Measurements from ENCODE around the gene USP6. TPM values are rescaled to one million over a fixed set of nuclear protein-coding genes. Genes with fewer than 3 reads are reported as not detected.
"Not testable (repeated sequence)": the region's sequence is repeated elsewhere in the genome, so short reads cannot be mapped to it uniquely, and the experiment has no call there.

USP6 gene
- total RNA-seq, 1 donor from 2014 or later: 0.30 TPM

- H3K36me3 ChIP-seq: no peaks in the 10 kb centered on the region
- H3K4me1 ChIP-seq: peaks cover 6% of the 10 kb centered on the region
- H3K27ac ChIP-seq: no peak overlapping the region
- TF ChIP-seq CTCF (IDR thresholded peaks at IDR 0.05): no peak
- ATAC-seq (no peak), DNase-seq (peak; percentile 19)
- no peak overlapping the region for H3K4me3 ChIP-seq
- H3K27me3 ChIP-seq (ENCODE audit: low read depth): peaks cover 48% of the 10 kb centered on the region
- intact Hi-C loops (cut with DNase I): no loop called here
- no peaks in the 10 kb centered on the region for H3K9me3 ChIP-seq
Observed at GRCh38 chr17:5120036-5120435, 4.2 kb downstream of the USP6 start.

- H3K27me3 ChIP-seq (ENCODE audit: low read depth): peaks cover 42% of the 10 kb centered on the region
- H3K36me3 ChIP-seq; H3K27ac ChIP-seq; intact Hi-C loops (cut with DNase I); H3K4me3 ChIP-seq; ATAC-seq; H3K9me3 ChIP-seq; H3K4me1 ChIP-seq: not testable (repeated sequence)
- DNase-seq: peak; percentile 6
Observed at GRCh38 chr17:5120436-5121185, 4.8 kb downstream of the USP6 start.

GRCh38 chr17:5121186-5121841 is 5.5 kb downstream of the USP6 start:
- no peak overlapping the region for H3K27ac ChIP-seq
- H3K9me3 ChIP-seq: no peaks in the 10 kb centered on the region
- ATAC-seq (no peak), DNase-seq (peak; percentile 35)
- intact Hi-C loops (cut with DNase I): no loop called here
- H3K4me1 ChIP-seq: peaks cover 6% of the 10 kb centered on the region
- H3K36me3 ChIP-seq: no peaks in the 10 kb centered on the region
- no peak for TF ChIP-seq CTCF (IDR thresholded peaks at IDR 0.05)
- H3K4me3 ChIP-seq: no peak overlapping the region
- H3K27me3 ChIP-seq (ENCODE audit: low read depth): peaks cover 35% of the 10 kb centered on the region

- ATAC-seq; H3K36me3 ChIP-seq; H3K4me1 ChIP-seq; intact Hi-C loops (cut with DNase I); H3K27ac ChIP-seq; H3K9me3 ChIP-seq: not testable (repeated sequence)
- Histone ChIP-seq H3K27me3 (ENCODE audit: low read depth) (peaks cover 28% of the 10 kb centered on the region), H3K4me3 (peak overlapping the region; percentile 56)
- DNase-seq: peak; percentile 10
Observed at GRCh38 chr17:5122056-5122455, 6.2 kb downstream of the USP6 start.

GRCh38 chr17:5122586-5123342 is 6.9 kb downstream of the USP6 start:
- peak; percentile 58 for DNase-seq
- H3K27me3 ChIP-seq (ENCODE audit: low read depth): peaks cover 26% of the 10 kb centered on the region
- intact Hi-C loops (cut with DNase I): no loop called here

More at GRCh38 chr17:5122586-5123342, 6.9 kb downstream of the USP6 start:
- no peaks in the 10 kb centered on the region for H3K9me3 ChIP-seq
- H3K36me3 ChIP-seq: no peaks in the 10 kb centered on the region
- H3K4me3 ChIP-seq: peak overlapping the region; percentile 56
- H3K4me1 ChIP-seq: peaks cover 6% of the 10 kb centered on the region
- H3K27ac ChIP-seq: no peak overlapping the region
- TF ChIP-seq CTCF (IDR thresholded peaks at IDR 0.05): peak; percentile 13
- ATAC-seq: peak; percentile 78 to 81
